OCI-LY3 (cell line): ENCODE measurements around the gene MAN1A1.

Experiments used
- CTCF ChIP-seq: fragments of 200-600, 300-600 bp; sonication (generic); IDR thresholded peaks from 2 replicates; pipeline ENCODE4 v1.5.1; 2014; ENCODE audit warnings: antibody characterized with exemption, low read length, low read depth
- EZH2phosphoT487 ChIP-seq: fragments of 200-600 bp; shearing (Covaris generic); IDR thresholded peaks from 2 replicates; pipeline ENCODE4 v1.6.1; 2018; ENCODE audit warnings: antibody characterized with exemption, mixed run types, low read depth

- TF ChIP-seq CTCF (no peak), EZH2phosphoT487 (no peak)
These were observed 2.6 kb downstream of the MAN1A1 start for GRCh38 chr6:119346936-119347335.
